Measurements from ENCODE around the gene CNGA2. TPM values are rescaled to one million over a fixed set of nuclear protein-coding genes. Genes with fewer than 3 reads are reported as not detected.

Gene CNGA2
- total and polyA plus RNA-seq, 2 experiments from 2014 or later = not detected

- peaks cover 2% of the 10 kb centered on the region; the same call in 1 of the 3 replicates for H3K9me3 Mint-ChIP-seq
- no peaks in the 10 kb centered on the region for H3K4me1 ChIP-seq (ENCODE audit: insufficient read depth)
- H3K27me3 ChIP-seq (ENCODE audit: insufficient read depth) = no peaks in the 10 kb centered on the region
- no peak overlapping the region for H3K4me3 Mint-ChIP-seq
- no peak overlapping the region for H3K27ac Mint-ChIP-seq
- no peaks in the 10 kb centered on the region for H3K9me2 ChIP-seq (ENCODE audit: insufficient read depth)
- H3K4me3 ChIP-seq = no peak overlapping the region
- DNase-seq (ENCODE audit: low spot score) (no peak), ATAC-seq (no peak)
- H3K27me3 Mint-ChIP-seq (ENCODE audit: insufficient read depth, low read depth, poor library complexity) = peaks cover 5% of the 10 kb centered on the region
- H3K4me2 ChIP-seq = no peak overlapping the region
- no peak for TF ChIP-seq ZNF114 (CRISPR knock-in tag; IDR thresholded peaks at IDR 0.05)
- no peaks in the 10 kb centered on the region for H3K36me3 ChIP-seq (ENCODE audit: insufficient read depth)
- H3F3A ChIP-seq (replicated peaks; ENCODE audit: low read depth) = no peaks in the 10 kb centered on the region
- H2AFZ ChIP-seq = no peak overlapping the region
- no peaks in the 10 kb centered on the region for H3K79me2 ChIP-seq (replicated peaks; ENCODE audit: insufficient read depth)
- H3K4me1 Mint-ChIP-seq = no peaks in the 10 kb centered on the region
- H3K36me3 Mint-ChIP-seq (ENCODE audit: low read depth) = no peaks in the 10 kb centered on the region
- H3K27ac ChIP-seq (ENCODE audit: low read depth) = no peak overlapping the region
- no peaks in the 10 kb centered on the region for H4K20me1 ChIP-seq (replicated peaks; ENCODE audit: insufficient read depth)
Observed at GRCh38 chrX:151791961-151792360, 57.4 kb downstream of the CNGA2 start.

DNA sequence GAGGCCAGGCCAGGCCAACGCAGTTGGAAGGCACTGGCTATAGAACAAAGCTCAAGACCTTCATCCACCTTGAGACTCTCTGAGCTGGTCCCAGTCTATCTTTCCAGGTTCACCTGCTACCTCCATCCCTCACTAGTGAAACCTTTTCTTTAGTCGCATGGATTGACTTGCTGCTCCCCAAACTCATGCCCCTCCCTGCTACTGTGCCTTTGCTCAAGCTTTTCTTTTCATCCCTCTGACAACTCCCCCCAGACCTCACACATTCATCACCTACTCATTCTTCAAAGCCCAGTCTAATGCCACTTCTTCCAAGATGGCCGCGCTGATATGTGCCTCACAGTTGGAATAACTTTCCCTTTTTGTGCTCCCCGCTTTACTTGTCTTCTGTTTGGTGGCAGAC lies 58.0 kb downstream of the CNGA2 start:
- Histone ChIP-seq H3F3A (replicated peaks; ENCODE audit: low read depth) (no peaks in the 10 kb centered on the region), H3K4me1 (ENCODE audit: insufficient read depth) (no peaks in the 10 kb centered on the region), H3K4me3 (no peak overlapping the region), H3K36me3 (ENCODE audit: insufficient read depth) (no peaks in the 10 kb centered on the region), H3K27me3 (ENCODE audit: insufficient read depth) (no peaks in the 10 kb centered on the region), H3K4me2 (no peak overlapping the region), H3K27ac (ENCODE audit: low read depth) (no peak overlapping the region), H2AFZ (no peak overlapping the region), H4K20me1 (replicated peaks; ENCODE audit: insufficient read depth) (no peaks in the 10 kb centered on the region), H3K79me2 (replicated peaks; ENCODE audit: insufficient read depth) (no peaks in the 10 kb centered on the region), H3K9me2 (ENCODE audit: insufficient read depth) (no peaks in the 10 kb centered on the region)
- H3K4me1 Mint-ChIP-seq = no peaks in the 10 kb centered on the region
- H3K36me3 Mint-ChIP-seq (ENCODE audit: low read depth) = no peaks in the 10 kb centered on the region
- no peak overlapping the region for H3K27ac Mint-ChIP-seq
- H3K9me3 Mint-ChIP-seq = peaks cover 2% of the 10 kb centered on the region; the same call in 1 of the 3 replicates
- ATAC-seq (no peak), DNase-seq (ENCODE audit: low spot score) (no peak)
- H3K27me3 Mint-ChIP-seq (ENCODE audit: insufficient read depth, low read depth, poor library complexity) = peaks cover 5% of the 10 kb centered on the region
- H3K4me3 Mint-ChIP-seq = no peak overlapping the region
- TF ChIP-seq ZNF462 (CRISPR knock-in tag; IDR thresholded peaks at IDR 0.05) = no peak
- TF ChIP-seq JUNB (IDR thresholded peaks at IDR 0.05; ENCODE audit: unreplicated experiment) = no peak
- TF ChIP-seq ZNF114 (CRISPR knock-in tag; IDR thresholded peaks at IDR 0.05) = no peak
- no peak for TF ChIP-seq POLR2AphosphoS5 (IDR thresholded peaks at IDR 0.05; ENCODE audit: low read depth)

All from GM23338 (cell line).